ENCODE measurements around the gene PCDH11Y. TPM values are rescaled to one million over a fixed set of nuclear protein-coding genes. Genes with fewer than 3 reads are reported as not detected.
"Not testable (repeated sequence)": the region's sequence is repeated elsewhere in the genome, so short reads cannot be mapped to it uniquely, and the experiment has no call there.

Gene PCDH11Y, protein sequence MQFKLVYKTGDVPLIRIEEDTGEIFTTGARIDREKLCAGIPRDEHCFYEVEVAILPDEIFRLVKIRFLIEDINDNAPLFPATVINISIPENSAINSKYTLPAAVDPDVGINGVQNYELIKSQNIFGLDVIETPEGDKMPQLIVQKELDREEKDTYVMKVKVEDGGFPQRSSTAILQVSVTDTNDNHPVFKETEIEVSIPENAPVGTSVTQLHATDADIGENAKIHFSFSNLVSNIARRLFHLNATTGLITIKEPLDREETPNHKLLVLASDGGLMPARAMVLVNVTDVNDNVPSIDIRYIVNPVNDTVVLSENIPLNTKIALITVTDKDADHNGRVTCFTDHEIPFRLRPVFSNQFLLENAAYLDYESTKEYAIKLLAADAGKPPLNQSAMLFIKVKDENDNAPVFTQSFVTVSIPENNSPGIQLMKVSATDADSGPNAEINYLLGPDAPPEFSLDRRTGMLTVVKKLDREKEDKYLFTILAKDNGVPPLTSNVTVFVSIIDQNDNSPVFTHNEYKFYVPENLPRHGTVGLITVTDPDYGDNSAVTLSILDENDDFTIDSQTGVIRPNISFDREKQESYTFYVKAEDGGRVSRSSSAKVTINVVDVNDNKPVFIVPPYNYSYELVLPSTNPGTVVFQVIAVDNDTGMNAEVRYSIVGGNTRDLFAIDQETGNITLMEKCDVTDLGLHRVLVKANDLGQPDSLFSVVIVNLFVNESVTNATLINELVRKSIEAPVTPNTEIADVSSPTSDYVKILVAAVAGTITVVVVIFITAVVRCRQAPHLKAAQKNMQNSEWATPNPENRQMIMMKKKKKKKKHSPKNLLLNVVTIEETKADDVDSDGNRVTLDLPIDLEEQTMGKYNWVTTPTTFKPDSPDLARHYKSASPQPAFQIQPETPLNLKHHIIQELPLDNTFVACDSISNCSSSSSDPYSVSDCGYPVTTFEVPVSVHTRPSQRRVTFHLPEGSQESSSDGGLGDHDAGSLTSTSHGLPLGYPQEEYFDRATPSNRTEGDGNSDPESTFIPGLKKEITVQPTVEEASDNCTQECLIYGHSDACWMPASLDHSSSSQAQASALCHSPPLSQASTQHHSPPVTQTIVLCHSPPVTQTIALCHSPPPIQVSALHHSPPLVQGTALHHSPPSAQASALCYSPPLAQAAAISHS (N-terminal part only)
- total RNA-seq: 1 to 10 TPM in 1 of 4 donors, under 1 TPM in 1, not detected in 2; 0.53 to 1.4 TPM

DNA sequence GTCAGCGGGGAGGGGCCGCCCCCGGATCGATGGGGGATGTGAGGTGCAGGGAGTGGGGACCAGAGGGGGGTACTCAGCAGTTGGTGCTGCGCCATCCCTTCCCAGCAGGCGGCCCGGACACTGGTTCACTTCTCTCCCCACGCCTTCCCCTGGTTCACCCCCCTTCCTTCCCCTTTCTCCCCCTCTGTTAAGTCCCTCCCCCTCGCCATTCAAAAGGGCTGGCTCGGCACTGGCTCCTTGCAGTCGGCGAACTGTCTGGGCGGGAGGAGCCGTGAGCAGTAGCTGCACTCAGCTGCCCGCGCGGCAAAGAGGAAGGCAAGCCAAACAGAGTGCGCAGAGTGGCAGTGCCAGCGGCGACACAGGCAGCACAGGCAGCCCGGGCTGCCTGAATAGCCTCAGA, at the start of gene PCDH11Y:
PCDH11Y (plus strand) TSS at position 240 of the 400 bp plus-strand sequence. CDS start 56,804 bp downstream, outside the sequence.
- not testable (repeated sequence) for H3K27me3 ChIP-seq, H3K4me1 ChIP-seq, DNase-seq, H3K27ac ChIP-seq, H3K9me3 ChIP-seq, H3K4me3 ChIP-seq, H3K36me3 ChIP-seq

DNA sequence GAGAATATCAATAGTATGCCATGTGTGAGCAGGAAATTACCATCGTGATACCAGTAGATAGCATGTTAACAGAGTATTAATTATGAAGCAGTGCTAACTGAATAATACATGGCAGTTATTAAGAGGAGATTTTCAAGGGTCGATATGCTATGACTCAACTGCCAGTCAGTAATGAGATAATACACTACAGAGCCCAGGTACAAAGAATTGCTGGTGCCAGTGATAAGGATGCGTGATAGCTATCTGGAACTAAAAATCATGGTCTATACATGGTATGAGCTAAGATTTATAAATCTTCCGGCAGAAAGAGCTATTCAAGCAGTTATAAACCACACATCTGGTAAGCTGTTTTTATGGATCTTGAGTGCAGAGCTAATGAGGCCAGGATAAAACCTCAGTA, 32.2 kb upstream of the PCDH11Y start:
- not testable (repeated sequence) for H3K27ac ChIP-seq, H3K4me3 ChIP-seq, H3K4me1 ChIP-seq, H3K9me3 ChIP-seq, H3K27me3 ChIP-seq, H3K36me3 ChIP-seq, DNase-seq

DNA sequence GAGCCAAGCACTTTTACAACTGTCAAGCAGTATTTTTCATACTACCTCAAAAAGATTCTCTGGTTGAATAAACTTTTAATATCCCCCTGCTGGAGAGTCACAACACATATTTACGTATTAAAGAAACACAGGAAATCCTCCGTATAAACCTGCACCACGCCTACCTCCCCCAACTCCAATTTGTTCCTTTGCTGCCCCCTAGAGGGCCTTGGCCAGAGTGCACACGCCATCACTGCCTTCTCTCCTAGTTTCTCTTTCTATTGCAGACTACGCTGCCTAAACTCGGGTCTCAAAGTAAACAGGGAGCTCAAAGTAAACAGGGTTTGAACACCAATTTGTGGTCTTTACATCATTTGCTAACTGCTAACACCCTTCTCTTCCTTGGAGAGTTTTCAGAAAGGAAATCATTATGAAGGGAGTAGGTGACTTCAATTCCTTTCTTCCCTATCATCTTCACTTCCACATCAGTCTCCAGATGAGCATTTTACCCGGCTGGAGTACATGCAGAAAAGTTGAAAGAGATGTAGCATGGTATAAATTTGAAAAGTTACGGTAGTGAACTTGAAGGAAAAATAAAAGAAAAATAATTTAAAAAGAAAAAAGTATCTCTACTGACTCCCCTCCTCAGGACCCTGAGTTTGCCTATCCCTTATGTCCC, 8.2 kb upstream of the PCDH11Y start:
- not testable (repeated sequence) for DNase-seq, H3K4me3 ChIP-seq, H3K27ac ChIP-seq, H3K4me1 ChIP-seq, H3K36me3 ChIP-seq, H3K27me3 ChIP-seq, H3K9me3 ChIP-seq

DNA sequence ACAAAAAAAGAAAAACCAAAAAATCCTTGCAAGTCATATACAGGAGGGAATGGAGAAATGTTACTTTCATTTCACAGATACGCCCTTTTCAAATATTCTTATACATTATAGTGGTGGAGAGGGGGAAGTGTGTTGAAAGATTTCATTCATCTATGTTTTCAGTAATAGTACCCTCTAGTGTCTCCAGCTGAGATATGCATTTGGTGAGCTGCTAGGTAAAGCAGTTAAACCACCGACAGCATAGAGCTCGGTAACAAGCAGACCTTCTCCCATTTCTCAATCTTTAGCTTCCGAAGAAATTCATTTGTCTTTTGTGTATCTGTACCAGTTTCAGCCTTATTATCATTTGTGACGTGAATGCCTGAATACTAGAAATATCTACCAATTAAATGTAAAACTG, 5.2 kb upstream of the PCDH11Y start:
- not testable (repeated sequence) for H3K27ac ChIP-seq, H3K27me3 ChIP-seq, H3K4me1 ChIP-seq, DNase-seq, H3K36me3 ChIP-seq, H3K4me3 ChIP-seq, H3K9me3 ChIP-seq

DNA sequence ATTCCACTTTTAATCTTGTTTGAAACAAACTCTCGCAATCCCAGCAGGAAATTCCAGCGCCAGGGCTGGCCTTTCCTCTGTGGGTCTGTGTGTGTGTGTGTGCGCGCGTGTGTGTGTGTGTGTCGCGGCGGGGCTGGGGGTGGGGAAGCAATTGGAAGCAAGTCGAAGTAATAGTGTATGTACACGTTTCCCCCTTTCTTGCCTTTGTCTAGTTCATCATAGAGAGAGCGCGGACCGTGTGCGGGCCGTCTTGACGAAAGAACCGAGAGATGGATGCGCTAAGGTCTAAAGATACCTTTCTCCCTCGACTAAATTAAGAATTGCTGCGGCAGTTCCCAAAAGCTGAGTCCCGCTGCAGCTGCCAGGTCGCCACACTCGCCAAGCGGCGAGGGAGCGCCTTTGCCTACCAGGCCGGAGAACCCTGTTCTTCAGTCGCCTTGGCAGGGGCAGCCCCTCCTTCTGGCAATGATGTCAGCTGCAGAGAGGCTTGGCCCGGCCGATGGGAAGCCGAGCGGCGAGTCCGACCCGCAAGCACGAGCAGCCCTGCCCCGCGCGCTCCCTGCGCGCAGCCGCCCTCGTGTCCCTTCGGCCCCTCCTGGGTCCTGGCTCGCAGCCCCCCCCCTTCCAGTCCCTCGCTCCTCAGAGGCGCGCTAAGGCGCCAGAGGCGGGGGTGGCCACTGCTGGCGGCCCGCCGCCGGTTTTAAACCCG, 2.5 kb downstream of the PCDH11Y start:
- not testable (repeated sequence) for H3K27ac ChIP-seq, H3K9me3 ChIP-seq, H3K4me1 ChIP-seq, H3K27me3 ChIP-seq, DNase-seq, H3K4me3 ChIP-seq, H3K36me3 ChIP-seq

DNA sequence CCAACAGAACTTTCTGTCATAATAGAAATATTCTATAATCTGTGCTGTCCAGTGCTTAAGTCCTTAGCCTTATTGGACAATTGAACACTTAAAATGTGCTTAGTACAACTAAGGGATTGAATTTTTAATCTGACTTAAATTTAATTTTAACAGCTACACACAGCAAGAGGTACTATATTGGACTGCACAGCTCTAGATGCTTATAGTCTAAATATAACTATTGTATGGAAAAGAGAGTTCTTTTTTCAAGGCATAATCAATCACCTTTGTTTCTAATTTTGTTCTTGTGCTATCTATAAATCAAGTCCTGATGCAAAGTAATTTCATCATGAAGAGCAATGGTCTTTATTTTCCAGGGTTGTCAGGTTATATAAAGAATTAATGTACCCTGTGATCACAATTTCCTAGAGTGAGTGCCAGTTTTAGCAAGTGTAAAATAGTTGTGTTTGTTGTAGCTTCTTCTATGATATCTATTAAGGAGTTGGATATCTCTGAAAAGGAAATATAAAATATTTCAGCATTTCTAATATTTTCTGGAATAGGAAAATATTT, 39.0 kb downstream of the PCDH11Y start:
- not testable (repeated sequence) for H3K27ac ChIP-seq, H3K36me3 ChIP-seq, H3K4me3 ChIP-seq, H3K4me1 ChIP-seq, H3K27me3 ChIP-seq, H3K9me3 ChIP-seq, DNase-seq

DNA sequence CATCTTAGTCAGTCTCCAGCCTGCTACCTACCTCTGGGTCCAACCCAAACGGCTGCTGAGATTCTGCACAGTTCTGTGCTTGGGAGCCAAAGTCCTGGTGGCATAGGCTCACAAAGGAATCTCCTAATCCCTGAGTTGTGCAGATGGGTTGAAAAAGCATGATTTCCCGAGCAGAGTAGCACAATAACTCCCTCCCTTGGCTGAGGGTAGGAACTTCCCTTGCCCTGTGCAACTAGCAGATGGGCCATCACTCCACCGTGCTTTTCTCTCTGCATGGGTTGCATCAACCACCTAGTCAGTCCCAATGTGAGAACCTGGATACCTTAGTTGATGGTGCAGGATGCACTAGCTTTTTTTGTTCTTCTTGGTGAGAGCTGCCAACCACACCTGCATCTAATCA, 82.9 kb downstream of the PCDH11Y start:
- H3K9me3 ChIP-seq, H3K36me3 ChIP-seq, H3K4me1 ChIP-seq, H3K4me3 ChIP-seq, DNase-seq, H3K27me3 ChIP-seq, H3K27ac ChIP-seq: not testable (repeated sequence)

DNA sequence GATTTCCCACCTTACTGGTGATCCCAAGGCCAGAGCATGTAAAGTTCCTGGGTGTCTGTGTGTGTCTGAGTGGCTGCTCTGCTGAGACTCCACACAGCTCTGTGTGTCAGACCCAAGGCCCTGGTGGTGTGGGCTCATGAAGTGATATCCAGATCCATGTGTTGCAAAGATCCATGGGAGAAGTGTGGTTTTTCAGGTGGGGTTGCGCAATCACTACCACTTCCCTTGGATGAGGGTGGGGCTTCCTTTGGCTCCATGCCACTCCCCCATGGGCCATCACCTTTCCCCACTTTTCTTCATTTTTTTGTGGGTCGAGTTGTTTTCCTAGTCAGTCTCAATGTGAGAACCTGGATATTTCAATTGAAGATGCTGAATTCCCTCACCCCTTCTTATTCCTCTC, 182.9 kb downstream of the PCDH11Y start:
- H3K36me3 ChIP-seq, H3K27ac ChIP-seq, DNase-seq, H3K9me3 ChIP-seq, H3K4me3 ChIP-seq, H3K4me1 ChIP-seq, H3K27me3 ChIP-seq: not testable (repeated sequence)

DNA sequence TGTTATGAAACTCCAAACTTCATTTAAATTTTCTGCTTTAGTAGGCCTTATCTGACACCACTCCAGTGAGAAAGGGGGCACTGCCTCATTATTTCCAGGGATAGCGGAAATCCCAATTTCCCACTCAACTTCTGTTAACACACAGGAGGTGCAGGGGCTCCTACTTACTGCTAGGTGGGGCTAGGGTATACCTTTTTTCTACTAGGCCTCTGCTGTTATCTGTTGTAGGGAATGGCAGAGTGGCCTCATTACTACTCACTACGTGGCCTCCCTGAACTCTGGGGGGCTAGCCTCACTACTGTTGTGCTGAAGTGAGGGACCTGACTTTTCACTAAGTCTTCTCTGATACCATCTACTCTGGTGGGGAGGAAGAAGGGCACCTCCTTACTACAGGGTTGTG, 215.0 kb downstream of the PCDH11Y start:
- H3K9me3 ChIP-seq, H3K4me3 ChIP-seq, H3K4me1 ChIP-seq, DNase-seq, H3K36me3 ChIP-seq, H3K27me3 ChIP-seq, H3K27ac ChIP-seq: not testable (repeated sequence)

DNA sequence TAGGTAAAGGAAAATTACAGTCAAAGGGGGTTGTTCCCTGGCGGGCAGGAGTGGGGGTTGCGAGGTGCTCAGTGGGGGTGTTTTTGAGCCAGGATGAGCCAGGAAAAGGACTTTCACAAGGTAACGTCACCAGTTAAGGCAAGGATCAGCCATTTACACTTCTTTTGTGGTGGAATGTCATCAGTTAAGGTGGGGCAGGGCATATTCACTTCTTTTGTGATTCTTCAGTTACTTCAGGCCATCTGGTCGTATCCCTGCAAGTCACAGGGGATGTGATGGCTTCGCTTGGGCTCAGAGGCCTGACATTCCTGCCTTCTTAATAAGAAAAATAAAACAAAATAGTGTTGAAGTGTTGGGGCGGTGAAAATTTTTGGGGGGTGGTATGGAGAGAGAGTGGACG, 324.8 kb downstream of the PCDH11Y start:
- H3K9me3 ChIP-seq, H3K27me3 ChIP-seq, H3K4me1 ChIP-seq, H3K4me3 ChIP-seq, H3K36me3 ChIP-seq, H3K27ac ChIP-seq, DNase-seq: not testable (repeated sequence)

DNA sequence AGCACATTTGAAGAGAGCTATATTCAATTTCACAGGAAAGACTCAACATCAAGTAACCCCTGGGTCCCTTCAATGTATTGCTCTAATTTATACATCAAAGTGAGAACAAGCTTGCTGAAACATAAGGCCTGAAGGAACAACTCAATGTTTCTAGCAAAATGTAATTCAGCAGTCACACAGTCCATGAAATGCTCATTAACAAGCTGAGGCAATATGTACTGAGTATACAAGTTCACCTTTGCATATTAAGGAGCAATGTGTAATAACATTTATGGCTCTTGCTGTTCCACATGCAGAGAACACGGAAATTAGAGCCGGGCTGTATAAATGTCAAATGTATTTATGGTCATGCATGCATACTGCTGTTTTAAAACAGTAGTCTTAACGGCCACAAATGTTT, 342.1 kb downstream of the PCDH11Y start:
- not testable (repeated sequence) for H3K27me3 ChIP-seq, H3K4me3 ChIP-seq, H3K27ac ChIP-seq, H3K36me3 ChIP-seq, H3K9me3 ChIP-seq, DNase-seq, H3K4me1 ChIP-seq

DNA sequence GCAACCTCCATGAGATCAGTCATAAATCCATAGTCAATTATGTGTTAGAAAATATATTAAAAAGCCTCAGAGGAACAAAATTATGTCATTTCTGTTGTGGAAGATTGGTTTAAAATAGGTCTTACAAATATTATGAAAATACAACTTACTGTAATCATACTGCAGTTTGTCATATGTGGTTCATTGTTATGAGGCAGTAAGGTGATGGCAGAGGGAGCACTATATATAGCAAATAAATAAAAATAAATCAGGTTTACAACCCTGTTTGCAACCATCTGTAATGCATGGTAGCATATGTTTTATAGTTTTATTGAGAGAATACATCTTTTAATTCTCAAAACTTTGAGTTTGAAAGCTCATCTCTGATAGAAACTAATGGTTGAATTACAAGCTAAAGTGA, 543.6 kb downstream of the PCDH11Y start:
- H3K4me1 ChIP-seq: not testable (repeated sequence)

DNA sequence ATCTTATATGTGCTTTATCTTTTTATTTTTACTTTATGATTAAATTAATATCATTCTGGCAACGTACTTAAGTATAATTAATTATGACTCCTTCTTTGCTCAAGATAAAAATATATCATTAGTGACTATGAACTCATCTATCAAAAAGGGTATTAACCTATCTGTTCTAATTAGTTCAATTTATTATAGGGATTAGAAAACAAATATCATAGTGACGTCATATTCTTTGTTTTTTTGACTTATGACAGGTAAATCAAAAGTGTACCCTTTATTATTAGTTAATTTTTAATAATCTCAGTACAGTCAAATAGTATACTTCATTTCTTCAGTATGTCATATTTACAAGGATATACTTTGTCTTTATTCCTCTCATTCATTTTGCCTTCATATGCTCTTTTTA, 638.5 kb downstream of the PCDH11Y start:
- not testable (repeated sequence) for H3K4me3 ChIP-seq, DNase-seq, H3K27me3 ChIP-seq, H3K27ac ChIP-seq, H3K4me1 ChIP-seq, H3K9me3 ChIP-seq, H3K36me3 ChIP-seq

More for the DNA sequence above, 543.6 kb downstream of the PCDH11Y start:
- not testable (repeated sequence) for H3K9me3 ChIP-seq, DNase-seq, H3K27ac ChIP-seq, H3K36me3 ChIP-seq, H3K4me3 ChIP-seq, H3K27me3 ChIP-seq

DNA sequence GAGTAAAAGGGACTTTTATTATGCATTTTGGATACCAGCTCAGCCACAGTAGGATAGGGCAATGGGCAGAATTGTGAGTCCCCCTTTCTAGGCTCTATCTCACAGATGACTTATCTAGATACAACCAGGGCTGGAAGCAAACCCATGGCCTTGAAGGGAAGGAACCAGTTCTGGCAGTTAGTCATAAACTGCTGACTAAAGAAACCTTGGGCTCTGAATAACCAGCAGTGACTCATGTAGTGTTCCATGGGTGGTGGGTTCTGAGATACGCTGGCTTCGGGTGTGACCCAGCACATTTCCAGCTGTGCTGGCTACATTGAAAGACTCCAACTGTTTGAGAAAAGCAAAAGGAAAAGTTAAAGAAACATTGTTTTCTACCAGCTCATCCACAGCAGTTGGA, 679.2 kb downstream of the PCDH11Y start:
- H3K4me1 ChIP-seq, H3K9me3 ChIP-seq, H3K27ac ChIP-seq, H3K27me3 ChIP-seq, DNase-seq, H3K36me3 ChIP-seq, H3K4me3 ChIP-seq: not testable (repeated sequence)
